GM15510 (cell line): Measurements from ENCODE around the gene COL3A1.

Source experiments
- POLR2A ChIP-seq: IDR thresholded peaks from 3 replicates; pipeline ENCODE4 v1.6.1; 2011; ENCODE audit warnings: borderline replicate concordance; ENCODE audit not compliant: insufficient read length; ENCODE audit errors: extremely low read depth

COL3A1 gene

GRCh38 chr2:189020179-189020578 is 46.0 kb downstream of the COL3A1 start:
- TF ChIP-seq POLR2A = no peak

GRCh38 chr2:189022053-189022481 is 47.9 kb downstream of the COL3A1 start:
- no peak for TF ChIP-seq POLR2A

DNA sequence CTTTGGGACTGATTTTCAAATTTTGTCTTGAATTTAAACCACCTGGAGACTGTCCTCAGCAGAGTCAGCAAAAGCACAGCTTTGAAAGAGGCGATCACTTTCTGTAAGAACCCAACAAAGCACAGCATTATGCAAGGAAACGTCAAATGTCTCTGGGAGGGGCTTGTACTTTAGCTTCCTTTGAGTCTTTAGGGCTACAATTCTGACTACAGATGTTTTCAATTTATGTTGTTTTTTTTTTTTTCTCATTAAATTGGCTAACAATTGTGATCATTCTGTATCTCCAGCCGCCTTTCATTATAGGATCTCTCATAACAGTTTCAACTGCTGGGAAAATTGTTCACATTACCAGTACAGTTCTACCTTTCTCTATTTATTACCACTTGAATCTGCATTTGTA is 48.3 kb downstream of the COL3A1 start:
- TF ChIP-seq POLR2A = no peak

DNA sequence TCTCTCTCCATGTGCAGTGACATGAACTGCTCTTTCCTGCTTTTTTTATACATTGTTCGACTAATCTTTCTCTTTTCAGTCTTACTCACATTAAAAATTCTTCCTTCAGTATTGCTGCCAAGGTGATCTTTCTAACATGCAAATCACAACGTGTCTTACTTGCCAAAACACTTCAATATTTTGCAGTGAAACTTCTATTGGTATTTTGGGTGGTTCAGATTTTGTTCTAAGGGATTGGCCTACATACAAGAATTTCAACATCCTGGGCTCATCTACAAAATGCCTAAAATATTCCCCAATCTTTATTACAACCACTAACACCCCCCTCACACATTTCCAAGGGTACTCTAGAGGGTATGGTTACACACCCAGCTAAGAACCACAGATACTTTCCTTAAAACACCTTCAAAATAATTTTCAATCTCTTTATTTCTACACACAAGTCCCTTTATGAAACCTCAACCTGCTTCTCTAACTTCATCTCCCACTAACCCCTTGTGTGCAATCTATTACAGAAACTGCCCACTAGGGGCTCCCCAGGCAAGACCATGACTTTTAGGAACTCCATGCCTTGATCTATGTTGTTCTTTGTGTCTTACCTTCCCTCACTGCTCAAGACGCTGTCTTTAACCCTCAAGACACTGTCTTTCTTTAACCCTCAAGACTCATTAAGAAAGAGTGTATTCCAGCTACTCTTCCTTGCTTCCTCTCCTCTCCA is 50.9 kb downstream of the COL3A1 start:
- TF ChIP-seq POLR2A = no peak

DNA sequence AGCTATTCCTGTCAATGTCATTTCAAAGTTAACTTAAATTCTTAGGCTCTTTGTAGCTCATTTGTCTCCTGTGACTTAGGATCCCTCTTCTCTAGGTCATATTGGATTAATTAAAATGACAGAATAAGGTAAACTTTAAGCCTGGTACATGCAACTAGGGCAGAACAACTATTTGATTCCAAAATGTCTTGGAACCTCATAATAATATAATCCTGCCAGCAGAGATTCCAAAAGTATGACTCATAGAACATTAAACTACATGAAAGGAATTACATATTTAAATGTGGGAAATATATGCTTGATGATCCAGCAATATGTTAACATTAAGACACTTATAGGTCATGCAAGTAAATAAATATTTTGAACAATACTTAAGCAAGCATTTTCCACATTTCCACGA is 63.3 kb downstream of the COL3A1 start:
- no peak for TF ChIP-seq POLR2A

GRCh38 chr2:189045836-189046235 is 71.7 kb downstream of the COL3A1 start:
- no peak for TF ChIP-seq POLR2A

DNA sequence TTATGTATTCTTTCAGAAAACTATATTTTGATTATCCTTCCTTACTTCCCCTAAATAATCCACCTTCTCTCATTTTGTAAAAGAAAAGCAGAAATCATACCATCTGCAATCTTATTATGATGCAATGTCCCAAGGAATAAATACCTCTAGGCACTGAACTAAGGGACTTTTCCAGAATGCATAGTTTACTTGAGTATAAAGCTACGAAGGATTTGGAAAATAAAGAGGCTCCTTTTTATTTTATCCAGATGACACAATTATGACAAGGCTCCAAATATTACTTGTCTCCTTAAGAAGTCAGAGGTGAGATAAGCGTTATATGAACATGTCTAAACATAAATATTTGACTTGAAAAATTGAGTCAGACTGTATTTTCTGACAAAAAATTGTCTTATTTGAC is 72.1 kb downstream of the COL3A1 start:
- no peak for TF ChIP-seq POLR2A

DNA sequence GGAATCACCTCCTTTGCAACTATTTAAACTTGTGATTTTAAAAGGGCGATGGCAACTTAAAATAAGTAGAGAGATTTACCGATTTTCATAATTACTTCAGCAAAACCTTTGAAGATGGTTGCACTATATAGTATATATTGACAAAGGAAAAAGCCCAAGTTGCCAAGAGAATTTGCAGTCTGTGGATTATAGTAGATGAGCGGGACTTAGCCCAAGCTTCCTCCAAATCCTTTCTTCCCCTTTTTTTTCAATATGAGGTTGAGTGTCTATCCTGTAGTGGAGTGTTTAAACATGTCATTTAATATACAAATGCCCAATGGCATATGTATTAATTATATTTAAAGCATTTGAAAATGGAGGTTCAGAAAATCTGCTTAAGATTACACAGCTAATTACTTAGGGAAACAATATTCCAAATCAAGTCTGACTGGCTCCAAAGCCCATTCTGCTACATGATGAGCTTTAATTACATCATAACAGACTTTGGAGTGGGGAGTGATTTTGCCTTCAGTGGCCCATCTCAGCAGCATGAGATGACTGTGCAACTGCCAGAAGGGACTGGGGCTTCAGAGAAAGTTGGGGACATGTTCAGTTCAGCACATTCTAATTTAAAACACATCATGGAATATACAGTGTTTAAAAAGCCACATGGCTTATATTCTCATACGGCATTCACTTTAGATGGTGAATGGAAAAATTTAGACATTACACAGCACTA is 73.2 kb downstream of the COL3A1 start:
- TF ChIP-seq POLR2A = no peak

GRCh38 chr2:189048189-189048588 is 74.0 kb downstream of the COL3A1 start:
- TF ChIP-seq POLR2A = no peak

DNA sequence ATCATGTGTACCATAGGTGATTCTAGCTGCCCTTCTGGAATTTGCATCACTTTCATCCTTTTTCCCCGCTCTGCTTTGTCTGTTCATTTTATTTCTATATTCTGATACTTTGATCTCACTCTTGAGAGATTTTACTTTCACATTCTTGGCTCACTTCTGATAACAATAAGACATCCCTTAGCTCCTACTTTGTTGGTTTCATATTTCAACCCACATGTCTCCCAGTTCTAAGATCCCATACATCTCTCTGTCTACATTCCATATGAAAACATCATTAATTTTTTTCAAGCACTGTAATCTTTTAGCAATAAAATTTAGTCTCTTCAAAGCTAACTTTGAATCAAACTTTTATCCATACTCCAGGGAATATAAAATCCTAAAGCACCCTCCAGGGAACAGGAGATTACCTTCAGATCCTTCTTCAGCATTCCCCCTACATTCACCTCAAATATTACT is 75.6 kb downstream of the COL3A1 start:
- TF ChIP-seq POLR2A = no peak

DNA sequence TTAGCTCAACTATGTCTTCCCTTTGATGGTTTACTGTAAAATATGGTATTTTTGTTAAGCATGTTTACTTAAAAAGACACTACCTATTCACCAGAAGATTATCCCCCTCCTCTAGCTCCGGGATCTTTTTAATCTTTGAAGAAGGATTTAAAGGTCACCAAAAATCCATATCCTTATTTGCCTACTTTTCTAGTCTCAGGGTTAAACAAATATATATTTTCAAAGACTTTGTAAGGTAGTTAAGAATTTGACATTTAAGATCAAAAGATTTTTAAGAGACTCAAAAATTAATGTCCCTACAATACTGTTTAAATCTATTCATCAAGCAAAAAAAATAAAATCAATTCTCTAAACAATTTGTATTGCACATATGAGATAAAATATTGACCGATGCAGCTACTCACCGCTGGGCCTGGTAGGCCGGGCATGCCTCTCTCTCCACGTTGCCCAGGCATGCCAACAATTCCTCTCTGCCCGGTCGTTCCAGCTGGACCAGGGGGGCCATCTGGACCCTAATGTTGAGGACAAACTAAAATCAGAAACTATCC is 76.1 kb downstream of the COL3A1 start:
- TF ChIP-seq POLR2A = no peak

GRCh38 chr2:189056200-189057106 is 82.3 kb downstream of the COL3A1 start:
- TF ChIP-seq POLR2A = no peak

DNA sequence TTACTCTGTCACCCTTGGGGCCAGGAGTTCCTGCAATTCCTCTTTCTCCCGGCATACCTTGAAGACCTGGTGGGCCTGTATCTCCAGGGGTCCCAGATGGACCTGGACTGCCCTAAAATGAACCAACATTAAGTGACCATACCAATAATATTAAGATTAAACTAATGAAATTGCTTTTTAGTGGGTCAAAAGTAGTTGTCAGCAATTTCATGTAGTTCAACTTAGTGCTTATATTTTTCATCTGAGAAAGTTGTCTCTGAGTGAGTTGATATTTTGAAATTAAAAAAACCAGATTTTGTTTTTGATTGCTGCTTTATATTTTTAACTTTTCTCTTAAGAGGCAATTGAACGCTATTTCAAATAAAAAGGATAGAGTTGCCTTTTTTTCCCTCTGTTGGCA is 83.1 kb downstream of the COL3A1 start:
- TF ChIP-seq POLR2A = no peak

GRCh38 chr2:189060096-189060642 is 86.0 kb downstream of the COL3A1 start:
- no peak for TF ChIP-seq POLR2A
